ENCODE results near the gene S100A13.

Gene S100A13

GRCh38 chr1:153616917-153617311, 10.4 kb downstream of the S100A13 start:
- no peaks in the 10 kb centered on the region for H3K9me3 ChIP-seq (ENCODE audit: low read length)
- H3K4me2 ChIP-seq (ENCODE audit: low read length): no peak overlapping the region
- H3K36me3 ChIP-seq (ENCODE audit: insufficient read depth, low read length): no peaks in the 10 kb centered on the region; the same call in 1 of the 2 replicates
- no peak overlapping the region for H2AFZ ChIP-seq (ENCODE audit: low read length)
- H3K4me3 ChIP-seq (ENCODE audit: low read depth, low read length, poor library complexity, severe bottlenecking): no peak overlapping the region
- no peaks in the 10 kb centered on the region for H3F3A ChIP-seq (ENCODE audit: insufficient read depth, low read length)
- H3K27ac ChIP-seq (ENCODE audit: low read depth, low read length, poor library complexity, severe bottlenecking): no peak overlapping the region
- H3K9me2 ChIP-seq (ENCODE audit: low read depth, low read length): no peaks in the 10 kb centered on the region
- no peaks in the 10 kb centered on the region for H3K4me1 ChIP-seq (ENCODE audit: insufficient read depth, low read length, severe bottlenecking)
- no peak overlapping the region for H3K9ac ChIP-seq (ENCODE audit: low read length)
- TF ChIP-seq CTCF (IDR thresholded peaks at IDR 0.05; ENCODE audit: low read length) (no peak), EZH2 (IDR thresholded peaks at IDR 0.05; ENCODE audit: borderline replicate concordance, low read length) (no peak)
- no peaks in the 10 kb centered on the region for H3K79me2 ChIP-seq (ENCODE audit: insufficient read depth, low read length)
- H3K27me3 ChIP-seq (ENCODE audit: insufficient read depth, low read length): no peaks in the 10 kb centered on the region
- no peaks in the 10 kb centered on the region for H4K20me1 ChIP-seq (ENCODE audit: insufficient read depth, low read length)

GRCh38 chr1:153616144-153616916, 11.0 kb downstream of the S100A13 start, which contains the start of gene S100A14:
S100A14 (minus strand) TSS chr1:153616325; CDS start chr1:153615858, 467 bp downstream.
- H3K9me2 ChIP-seq (ENCODE audit: low read depth, low read length): no peaks in the 10 kb centered on the region
- no peaks in the 10 kb centered on the region; the same call in 1 of the 2 replicates for H3K36me3 ChIP-seq (ENCODE audit: insufficient read depth, low read length)
- no peak within 1 kb of the TSS for H3K4me2 ChIP-seq (ENCODE audit: low read length)
- H4K20me1 ChIP-seq (ENCODE audit: insufficient read depth, low read length): no peaks in the 10 kb centered on the region
- no peak within 1 kb of the TSS for H2AFZ ChIP-seq (ENCODE audit: low read length)
- H3K9ac ChIP-seq (ENCODE audit: low read length): no peak within 1 kb of the TSS
- no peaks in the 10 kb centered on the region for H3F3A ChIP-seq (ENCODE audit: insufficient read depth, low read length)
- H3K4me3 ChIP-seq (ENCODE audit: low read depth, low read length, poor library complexity, severe bottlenecking): no peak within 1 kb of the TSS
- no peak within 1 kb of the TSS for H3K27ac ChIP-seq (ENCODE audit: low read depth, low read length, poor library complexity, severe bottlenecking)
- H3K9me3 ChIP-seq (ENCODE audit: low read length): no peaks in the 10 kb centered on the region
- H3K4me1 ChIP-seq (ENCODE audit: insufficient read depth, low read length, severe bottlenecking): no peaks in the 10 kb centered on the region
- TF ChIP-seq EZH2 (IDR thresholded peaks at IDR 0.05; ENCODE audit: borderline replicate concordance, low read length) (no peak), CTCF (IDR thresholded peaks at IDR 0.05; ENCODE audit: low read length) (no peak)
- H3K27me3 ChIP-seq (ENCODE audit: insufficient read depth, low read length): no peaks in the 10 kb centered on the region
- no peaks in the 10 kb centered on the region for H3K79me2 ChIP-seq (ENCODE audit: insufficient read depth, low read length)

GRCh38 chr1:153615406-153615805, 11.9 kb downstream of the S100A13 start:
- Histone ChIP-seq H3K9me2 (ENCODE audit: low read depth, low read length) (no peaks in the 10 kb centered on the region), H3K4me1 (ENCODE audit: insufficient read depth, low read length, severe bottlenecking) (no peaks in the 10 kb centered on the region), H3K27me3 (ENCODE audit: insufficient read depth, low read length) (no peaks in the 10 kb centered on the region), H3K9ac (ENCODE audit: low read length) (no peak overlapping the region), H3F3A (ENCODE audit: insufficient read depth, low read length) (no peaks in the 10 kb centered on the region), H3K36me3 (ENCODE audit: insufficient read depth, low read length) (no peaks in the 10 kb centered on the region; the same call in 1 of the 2 replicates), H3K27ac (ENCODE audit: low read depth, low read length, poor library complexity, severe bottlenecking) (no peak overlapping the region), H2AFZ (ENCODE audit: low read length) (no peak overlapping the region), H3K9me3 (ENCODE audit: low read length) (no peaks in the 10 kb centered on the region), H3K4me2 (ENCODE audit: low read length) (no peak overlapping the region), H4K20me1 (ENCODE audit: insufficient read depth, low read length) (no peaks in the 10 kb centered on the region), H3K79me2 (ENCODE audit: insufficient read depth, low read length) (no peaks in the 10 kb centered on the region), H3K4me3 (ENCODE audit: low read depth, low read length, poor library complexity, severe bottlenecking) (no peak overlapping the region)
- TF ChIP-seq EZH2 (IDR thresholded peaks at IDR 0.05; ENCODE audit: borderline replicate concordance, low read length) (no peak), CTCF (IDR thresholded peaks at IDR 0.05; ENCODE audit: low read length) (no peak)

Data from OCI-LY1 (cell line).